SU-DHL-6 (cell line): ENCODE measurements around the gene STOML1.

Experiments used
- EZH2phosphoT487 ChIP-seq: fragments of 200-600 bp; sonication (generic), shearing (Covaris generic); conservative IDR thresholded peaks from 2 replicates; pipeline ENCODE4 v1.6.1; 2018; ENCODE audit warnings: mild to moderate bottlenecking, antibody characterized with exemption, low read length, moderate library complexity, mixed read lengths
- TF ChIP-seq, protein P1 (sequence below): fragments of 200-600 bp; sonication (generic); IDR thresholded peaks from one replicate; pipeline ENCODE4 v1.5.1; 2017; ENCODE audit warnings: antibody characterized with exemption, mild to moderate bottlenecking, low read length, moderate library complexity; ENCODE audit not compliant: insufficient read depth, poor library complexity, severe bottlenecking

DNA sequence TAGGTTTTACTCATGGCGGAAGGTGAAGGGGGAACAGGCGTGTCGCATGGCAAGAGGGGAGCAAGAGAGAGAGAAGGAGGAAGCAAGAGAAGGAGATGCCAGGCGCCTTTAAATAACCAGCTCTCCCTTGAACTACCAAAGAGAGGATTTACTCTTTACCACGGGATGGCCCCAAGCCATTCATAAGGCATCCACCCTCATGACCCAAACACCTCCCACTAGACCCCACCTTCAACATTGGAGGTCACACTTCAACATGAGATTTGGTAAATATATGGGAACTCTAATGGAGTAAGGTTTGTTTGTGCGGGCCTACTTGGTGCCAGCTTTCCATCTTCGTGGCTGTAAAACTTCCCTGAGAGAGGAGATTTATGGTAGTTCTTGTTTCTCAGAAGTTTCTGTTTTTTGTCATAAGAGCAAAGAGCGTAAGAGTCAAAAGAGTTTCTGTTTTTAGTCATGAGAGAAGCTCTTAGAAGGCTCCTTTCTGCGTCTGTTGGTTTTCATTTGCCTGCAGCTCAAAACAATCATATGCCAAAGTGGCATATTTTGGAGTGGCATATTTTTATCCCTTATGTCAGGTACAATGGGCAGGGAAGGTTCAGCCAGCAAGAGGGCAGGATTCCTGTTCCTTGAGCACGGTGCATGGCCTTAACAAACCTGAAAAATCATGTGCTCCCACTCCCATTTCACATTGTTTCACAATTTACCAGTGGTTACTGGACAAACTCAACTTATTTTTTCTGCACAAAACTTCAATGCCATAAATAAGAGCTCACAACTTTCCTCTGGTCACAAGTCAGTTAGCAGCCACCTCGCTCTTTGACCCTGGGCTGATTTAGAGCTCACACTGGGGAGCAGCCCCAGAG, 14.9 kb upstream of the STOML1 start:
- TF ChIP-seq, protein P1, sequence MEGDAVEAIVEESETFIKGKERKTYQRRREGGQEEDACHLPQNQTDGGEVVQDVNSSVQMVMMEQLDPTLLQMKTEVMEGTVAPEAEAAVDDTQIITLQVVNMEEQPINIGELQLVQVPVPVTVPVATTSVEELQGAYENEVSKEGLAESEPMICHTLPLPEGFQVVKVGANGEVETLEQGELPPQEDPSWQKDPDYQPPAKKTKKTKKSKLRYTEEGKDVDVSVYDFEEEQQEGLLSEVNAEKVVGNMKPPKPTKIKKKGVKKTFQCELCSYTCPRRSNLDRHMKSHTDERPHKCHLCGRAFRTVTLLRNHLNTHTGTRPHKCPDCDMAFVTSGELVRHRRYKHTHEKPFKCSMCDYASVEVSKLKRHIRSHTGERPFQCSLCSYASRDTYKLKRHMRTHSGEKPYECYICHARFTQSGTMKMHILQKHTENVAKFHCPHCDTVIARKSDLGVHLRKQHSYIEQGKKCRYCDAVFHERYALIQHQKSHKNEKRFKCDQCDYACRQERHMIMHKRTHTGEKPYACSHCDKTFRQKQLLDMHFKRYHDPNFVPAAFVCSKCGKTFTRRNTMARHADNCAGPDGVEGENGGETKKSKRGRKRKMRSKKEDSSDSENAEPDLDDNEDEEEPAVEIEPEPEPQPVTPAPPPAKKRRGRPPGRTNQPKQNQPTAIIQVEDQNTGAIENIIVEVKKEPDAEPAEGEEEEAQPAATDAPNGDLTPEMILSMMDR, result no peak
- no peak for TF ChIP-seq EZH2phosphoT487
